OCI-LY7 (cell line): ENCODE results near the gene ZBTB26. TPM values are rescaled to one million over a fixed set of nuclear protein-coding genes. Genes with fewer than 3 reads are reported as not detected.

Source experiments
- BruUV-seq: library from RNA; stranded (reverse); fragments of 400-500 nt; replicated peaks from 2 replicates; lab custom pipeline; 2021; lab: Mats Ljungman, UMichigan
- CTCF ChIA-PET: fragments of 300-600 bp; sonication (Branson Sonifier 250); formaldehyde crosslinking; loops from one replicate; lab custom pipeline; 2022; ENCODE audit warnings: antibody characterized with exemption; ENCODE audit not compliant: unreplicated experiment; lab: Charles Lee
- POLR2A ChIA-PET: fragments of 300-600 bp; sonication (Branson Sonifier 250); formaldehyde crosslinking; loops from one replicate; lab custom pipeline; 2022; ENCODE audit warnings: antibody characterized with exemption; lab: Charles Lee
- DNase-seq: peaks from one replicate; pipeline ENCODE4 v3.0.0-alpha.2; 2015; ENCODE audit warnings: low spot score
- H2AFZ ChIP-seq: fragments of 200-600 bp; sonication (generic), shearing (Covaris generic); 2 replicates; pipeline ENCODE4 v1.6.1; 2014; ENCODE audit warnings: mild to moderate bottlenecking, antibody characterized with exemption, low read length, moderate library complexity
- H3K27ac ChIP-seq: fragments of 200-600 bp; sonication (generic); 2 replicates; pipeline ENCODE4 v1.5.1; 2014; ENCODE audit warnings: mixed run types, low read depth, mild to moderate bottlenecking, moderate library complexity, low read length, inconsistent platforms; ENCODE audit not compliant: poor library complexity, severe bottlenecking
- H3K36me3 ChIP-seq: fragments of 200-600 bp; sonication (generic); 2 replicates; pipeline ENCODE4 v1.6.1; 2014; ENCODE audit warnings: mild to moderate bottlenecking, antibody characterized with exemption, low read length, moderate library complexity, mixed read lengths; ENCODE audit not compliant: insufficient read depth
- H3K4me1 ChIP-seq: fragments of 200-600 bp; sonication (generic); 2 replicates; pipeline ENCODE4 v1.5.1; 2014; ENCODE audit warnings: mild to moderate bottlenecking, low read length; ENCODE audit not compliant: insufficient read depth, poor library complexity, severe bottlenecking
- H3K4me2 ChIP-seq: fragments of 200-600 bp; sonication (generic); 2 replicates; pipeline ENCODE4 v1.6.1; 2014; ENCODE audit warnings: mild to moderate bottlenecking, low read length
- H3K4me3 ChIP-seq: fragments of 200-600 bp; sonication (generic); 2 replicates; pipeline ENCODE4 v1.5.1; 2014; ENCODE audit warnings: mild to moderate bottlenecking, low read depth, low read length; ENCODE audit not compliant: poor library complexity, severe bottlenecking
- H3K79me2 ChIP-seq: fragments of 200-600 bp; sonication (generic); 2 replicates; pipeline ENCODE4 v1.6.1; 2016; ENCODE audit warnings: low read depth, mild to moderate bottlenecking, low read length, moderate library complexity, mixed read lengths; ENCODE audit not compliant: insufficient read depth
- H3K9me2 ChIP-seq: fragments of 200-600 bp; sonication (generic); 2 replicates; pipeline ENCODE4 v1.6.1; 2016; ENCODE audit warnings: mild to moderate bottlenecking, low read length, mixed read lengths; ENCODE audit not compliant: insufficient read depth
- H3K9me3 ChIP-seq: fragments of 200-600 bp; sonication (generic); 2 replicates; pipeline ENCODE4 v1.6.1; 2014; ENCODE audit warnings: mild to moderate bottlenecking, mixed run types, low read length, mixed read lengths
- H4K20me1 ChIP-seq: fragments of 200-600 bp; sonication (generic); 2 replicates; pipeline ENCODE4 v1.6.1; 2014; ENCODE audit warnings: mild to moderate bottlenecking, antibody characterized with exemption, low read length, moderate library complexity, mixed read lengths; ENCODE audit not compliant: insufficient read depth
- EZH2phosphoT487 ChIP-seq: fragments of 200-600 bp; sonication (generic); IDR thresholded peaks from 2 replicates; pipeline ENCODE4 v1.6.1; 2018; ENCODE audit warnings: low read depth, borderline replicate concordance, mild to moderate bottlenecking, mixed run types, antibody characterized with exemption, low read length, moderate library complexity, mixed read lengths
- intact Hi-C: fragments of 100-400 bp; cut with micrococcal nuclease; formaldehyde crosslinking; loops from one replicate; pipeline ENCODE4 v1.10.0; 2022; ENCODE audit not compliant: unreplicated experiment
- total RNA-seq, 2 experiments: library from RNA; depleted of rRNA in 1 of 2; stranded (reverse); fragments of >200 nt in 1 of 2; shearing (Covaris generic) in 1 of 2; gene quantifications; 2 replicates each; pipeline ENCODE4 v1.2.3, GENCODE V29; 2014 to 2022
- TF ChIP-seq, protein P1 (sequence below): fragments of 200-600 bp; sonication (generic); conservative IDR thresholded peaks from 2 replicates; pipeline ENCODE4 v1.5.1; 2014; ENCODE audit warnings: mild to moderate bottlenecking, antibody characterized with exemption, low read length, moderate library complexity, mixed read lengths

The ZBTB26 gene
- total RNA-seq, 2 experiments from 2014 or later, result 10.8 to 14.2 TPM

- TF ChIP-seq, protein P1, sequence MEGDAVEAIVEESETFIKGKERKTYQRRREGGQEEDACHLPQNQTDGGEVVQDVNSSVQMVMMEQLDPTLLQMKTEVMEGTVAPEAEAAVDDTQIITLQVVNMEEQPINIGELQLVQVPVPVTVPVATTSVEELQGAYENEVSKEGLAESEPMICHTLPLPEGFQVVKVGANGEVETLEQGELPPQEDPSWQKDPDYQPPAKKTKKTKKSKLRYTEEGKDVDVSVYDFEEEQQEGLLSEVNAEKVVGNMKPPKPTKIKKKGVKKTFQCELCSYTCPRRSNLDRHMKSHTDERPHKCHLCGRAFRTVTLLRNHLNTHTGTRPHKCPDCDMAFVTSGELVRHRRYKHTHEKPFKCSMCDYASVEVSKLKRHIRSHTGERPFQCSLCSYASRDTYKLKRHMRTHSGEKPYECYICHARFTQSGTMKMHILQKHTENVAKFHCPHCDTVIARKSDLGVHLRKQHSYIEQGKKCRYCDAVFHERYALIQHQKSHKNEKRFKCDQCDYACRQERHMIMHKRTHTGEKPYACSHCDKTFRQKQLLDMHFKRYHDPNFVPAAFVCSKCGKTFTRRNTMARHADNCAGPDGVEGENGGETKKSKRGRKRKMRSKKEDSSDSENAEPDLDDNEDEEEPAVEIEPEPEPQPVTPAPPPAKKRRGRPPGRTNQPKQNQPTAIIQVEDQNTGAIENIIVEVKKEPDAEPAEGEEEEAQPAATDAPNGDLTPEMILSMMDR, result no peak
- no peak for TF ChIP-seq EZH2phosphoT487
- peaks cover 96% of the 10 kb centered on the region for H3K79me2 ChIP-seq
- POLR2A ChIA-PET, result interaction anchor here (1.1 to 1.4 kb wide), 2 partner anchors 17 to 43 kb away, joined by 4 to 5 read pairs; no protein-coding TSS in a partner anchor
- H3K9me3 ChIP-seq, result no peaks in the 10 kb centered on the region
- no peak for DNase-seq
- H3K4me3 ChIP-seq, result no peak overlapping the region
- intact Hi-C loops, result no loop called here
- H3K9me2 ChIP-seq, result no peaks in the 10 kb centered on the region
- H3K27ac ChIP-seq, result no peak overlapping the region
- no peak overlapping the region for H3K4me2 ChIP-seq
- no TSS peak for BruUV-seq
- peaks cover 37% of the 10 kb centered on the region for H3K36me3 ChIP-seq
- CTCF ChIA-PET, result no interaction called here
- H2AFZ ChIP-seq, result no peak overlapping the region
- H3K4me1 ChIP-seq, result peaks cover 20% of the 10 kb centered on the region
- H4K20me1 ChIP-seq, result peaks cover 26% of the 10 kb centered on the region
These were observed 15.2 kb upstream of the ZBTB26 start for GRCh38 chr9:122946461-122947005.

DNA sequence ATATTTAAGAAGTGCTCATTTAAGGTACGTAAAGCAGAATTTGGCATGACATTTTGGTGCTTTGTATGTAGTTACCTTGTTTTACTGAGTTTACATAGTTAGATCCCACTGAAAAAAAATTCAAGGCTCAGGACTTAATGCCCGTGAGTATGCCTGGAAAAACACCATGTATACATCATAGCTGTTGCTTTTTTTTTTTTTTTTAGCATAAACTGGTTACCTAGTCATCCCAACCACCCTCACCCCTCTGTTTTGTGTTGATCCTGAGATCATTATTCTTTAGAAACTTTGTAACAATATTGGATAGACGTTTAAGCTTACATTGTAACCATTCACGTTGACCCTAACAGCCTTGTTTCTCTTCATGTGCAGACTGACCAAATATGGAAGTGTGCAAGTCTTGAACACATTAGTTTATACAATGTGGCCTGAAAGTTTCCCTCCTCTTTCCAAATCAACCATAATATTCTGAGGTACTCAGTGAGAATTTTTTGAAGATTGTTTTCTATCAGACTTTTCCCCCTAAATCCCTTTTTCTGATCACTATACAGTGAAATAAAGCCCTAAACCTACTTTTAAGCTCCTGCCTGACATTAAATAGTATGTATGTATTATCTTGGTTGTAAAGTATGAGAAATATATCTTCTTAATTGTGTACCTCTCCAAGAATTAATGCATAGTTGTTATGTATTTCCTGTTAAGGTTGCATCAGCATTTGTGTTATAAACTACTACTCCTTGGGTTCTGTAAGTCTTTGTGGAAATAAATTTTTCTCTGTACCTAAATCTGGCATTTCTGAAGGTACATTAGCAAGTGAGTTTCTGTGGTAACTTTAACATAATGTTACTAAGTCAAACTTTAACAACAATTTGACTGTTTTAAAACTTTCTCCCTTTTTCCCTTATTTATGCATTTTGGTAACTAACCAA is 13.9 kb upstream of the ZBTB26 start:
- CTCF ChIA-PET, result no interaction called here
- Histone ChIP-seq H3K4me3 (no peak overlapping the region), H3K79me2 (peaks cover 88% of the 10 kb centered on the region), H3K36me3 (peaks cover 31% of the 10 kb centered on the region), H3K9me3 (no peaks in the 10 kb centered on the region), H4K20me1 (peaks cover 26% of the 10 kb centered on the region), H3K27ac (peak overlapping the region; percentile 6), H3K9me2 (no peaks in the 10 kb centered on the region), H3K4me2 (0 out of 2 replicates have a peak overlapping the region, but pooled peaks have one; percentile 12), H2AFZ (no peak overlapping the region), H3K4me1 (peaks cover 23% of the 10 kb centered on the region)
- no peak for TF ChIP-seq EZH2phosphoT487
- TF ChIP-seq, protein P1, result no peak
- DNase-seq, result no peak
- intact Hi-C loops, result no loop called here
- BruUV-seq, result no TSS peak
- POLR2A ChIA-PET, result interaction anchor here (0.5 to 6.9 kb wide), 3 partner anchors 14 to 199 kb away, joined by 3 to 50 read pairs (median 4); partner anchors contain the start of gene ZBTB26
